ENCODE measurements around the gene TUBGCP6. TPM values are rescaled to one million over a fixed set of nuclear protein-coding genes. Genes with fewer than 3 reads are reported as not detected.

TUBGCP6 gene
- total and polyA plus RNA-seq, 11 donors, result 11.6 to 28.8 (median 17.7) TPM

- intact Hi-C loops (cut with DNase I), result loop anchor here in 1 of 10 donors (10.0 kb wide), 1 partner anchor 242 kb away; no protein-coding TSS in a partner anchor
- H3K27ac ChIP-seq, result no peak overlapping the region
- no peaks in the 10 kb centered on the region for H3K27me3 ChIP-seq
- peaks cover 0 to 10% (median 4%) of the 10 kb centered on the region in 12 donors for H3K4me1 ChIP-seq
- no peak overlapping the region for H3K4me3 ChIP-seq
- no peaks in the 10 kb centered on the region for H3K9me3 ChIP-seq
- DNase-seq (no peak), ATAC-seq (no peak)
- 89 to 94% (median 91%) methylated on average over 8 of the region's 8 CpGs for whole genome bisulfite sequencing, 4 donors
- TF ChIP-seq CTCF (IDR thresholded peaks at IDR 0.05), result no peak
- H3K36me3 ChIP-seq, result peaks cover under 1 to 94% (median 84%) of the 10 kb centered on the region in 9 donors
These were observed 22.3 kb downstream of the TUBGCP6 start for GRCh38 chr22:50222508-50222907.

- Histone ChIP-seq H3K9me3 (no peaks in the 10 kb centered on the region), H3K4me3 (no peak overlapping the region), H3K27me3 (no peaks in the 10 kb centered on the region), H3K27ac (no peak overlapping the region), H3K4me1 (peaks cover 0 to 10% (median 4%) of the 10 kb centered on the region in 12 donors), H3K36me3 (peaks cover 5 to 95% (median 84%) of the 10 kb centered on the region in 9 donors)
- ATAC-seq (no peak), DNase-seq (no peak)
- intact Hi-C loops (cut with DNase I), result loop anchor here in 1 of 10 donors (10.0 kb wide), 1 partner anchor 243 kb away; no protein-coding TSS in a partner anchor
- TF ChIP-seq CTCF (IDR thresholded peaks at IDR 0.05) (no peak), POLR2A (IDR thresholded peaks at IDR 0.05) (no peak)
- 92 to 93% (median 93%) methylated on average over 15 to 19 of the region's 19 CpGs for WGBS, 4 donors
These were observed 23.2 kb downstream of the TUBGCP6 start for GRCh38 chr22:50221410-50222300.

- ATAC-seq (no peak), DNase-seq (no peak)
- intact Hi-C loops (cut with DNase I), result loop anchor here in 1 of 10 donors (10.0 kb wide), 1 partner anchor 244 kb away; no protein-coding TSS in a partner anchor
- Histone ChIP-seq H3K27ac (no peak overlapping the region), H3K27me3 (no peaks in the 10 kb centered on the region), H3K9me3 (no peaks in the 10 kb centered on the region), H3K4me1 (peaks cover 0 to 10% (median 4%) of the 10 kb centered on the region in 12 donors), H3K36me3 (peaks cover 5 to 97% (median 86%) of the 10 kb centered on the region in 9 donors), H3K4me3 (no peak overlapping the region)
- TF ChIP-seq POLR2A (IDR thresholded peaks at IDR 0.05) (no peak), CTCF (IDR thresholded peaks at IDR 0.05) (no peak)
- WGBS, 4 donors, result 94 to 96% (median 96%) methylated on average over 36 to 45 of the region's 45 CpGs
These were observed 24.0 kb downstream of the TUBGCP6 start for GRCh38 chr22:50220603-50221409.

All from heart left ventricle (tissue), 16 donors.